Right cardiac atrium (tissue), 5 donors: Measurements from ENCODE around the gene SHROOM3. TPM values are rescaled to one million over a fixed set of nuclear protein-coding genes. Genes with fewer than 3 reads are reported as not detected.
A peak's percentile ranks its signal among the peaks of the same experiment; 100 is the strongest.

ENCODE experiments used
- ATAC-seq, 2 donors: fragments of 200-7000 bp; cut with Tn5 transposase; one replicate each; pipeline versions ENCODE4 v1.8.0 to v1.9.1; 2020; ENCODE audit warnings: moderate library complexity in 2 of 2, mild to moderate bottlenecking in 1 of 2
- DNase-seq, 3 donors: peaks; one replicate each; pipeline ENCODE4 v3.0.0-alpha.2; 2020
- H3K27ac ChIP-seq: one replicate; pipeline ENCODE4 v1.5.1; 2013; ENCODE audit warnings: mild to moderate bottlenecking, low read length, control low read depth, moderate library complexity
- H3K27me3 ChIP-seq: one replicate; pipeline ENCODE4 v1.6.1; 2013; ENCODE audit not compliant: control insufficient read depth, insufficient read depth
- H3K4me1 ChIP-seq: one replicate; pipeline ENCODE4 v1.6.1; 2013; ENCODE audit warnings: low read length; ENCODE audit not compliant: control insufficient read depth, insufficient read depth
- H3K4me3 ChIP-seq: one replicate; pipeline ENCODE4 v1.5.1; 2013; ENCODE audit warnings: low read length, control low read depth
- H3K9me3 ChIP-seq: one replicate; pipeline ENCODE4 v1.6.1; 2013; ENCODE audit warnings: low read length; ENCODE audit not compliant: control insufficient read depth
- WGBS: extraction: QIAGEN DNeasy Blood & Tissue Kit; methylation state at CpG from one replicate; pipeline ENCODE4 v1.1.7; 2013; 5-methylcytosine and 5-hydroxymethylcytosine counted together
- intact Hi-C, 4 donors: fragments of 100-400 bp; cut with DNase I; formaldehyde crosslinking; loops; one replicate each; pipeline versions ENCODE4 v1.11.0 to v1.14.0; 2022 to 2023
- polyA plus RNA-seq: library from polyadenylated mRNA; stranded (reverse); fragments of 200-250 nt; gene quantifications from one replicate; pipeline ENCODE4 v1.2.3, GENCODE V29; 2013
- total RNA-seq, 4 donors: library from RNA; stranded (reverse); fragmentation: NEBNext Ultra II Directional; extraction: Animal tissue kit (Norgen Biotek cat#: 25700); gene quantifications; one replicate each; pipeline ENCODE4 v1.2.1, GENCODE V29; 2021
- donor health status: healthy with polysubstance abuse.
- donor health status: DM: no; HTN: yes; CAD: no.
- donor health status: DM: no; HTN: no; CAD: no.
- donor health status: DM: no; HTN: yes; CAD: no; lungs with severe emphysema.
- donor health status: DM: yes; HTN: yes; CAD: no.

The SHROOM3 gene
- total and polyA plus RNA-seq, 5 donors: 4.6 to 11.8 (median 10.9) TPM

DNA sequence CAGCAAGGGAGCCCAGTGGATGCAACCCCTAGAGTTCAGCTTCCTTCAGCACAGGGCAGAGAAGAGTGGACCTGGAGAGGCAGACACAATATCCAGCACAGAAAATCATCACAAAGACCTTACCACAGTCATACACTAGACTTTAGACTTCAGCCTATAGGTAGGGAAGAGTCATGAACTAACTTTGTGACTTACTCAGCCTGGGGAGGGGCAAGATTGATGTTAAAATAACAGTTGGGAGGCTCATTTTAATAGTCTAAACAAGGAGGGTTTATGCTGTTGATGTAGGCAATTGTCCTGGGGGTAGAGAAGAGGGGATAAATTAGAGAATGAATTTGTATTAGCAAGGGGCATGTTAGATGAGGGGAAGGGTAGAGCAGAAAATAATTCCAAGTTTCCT is 338.7 kb downstream of the SHROOM3 start:
- Histone ChIP-seq H3K27me3 (no peaks in the 10 kb centered on the region), H3K9me3 (no peaks in the 10 kb centered on the region), H3K4me1 (no peaks in the 10 kb centered on the region), H3K4me3 (no peak overlapping the region), H3K27ac (no peak overlapping the region)
- no peak for DNase-seq
- no peak for ATAC-seq
- intact Hi-C loops: no loop called here

DNA sequence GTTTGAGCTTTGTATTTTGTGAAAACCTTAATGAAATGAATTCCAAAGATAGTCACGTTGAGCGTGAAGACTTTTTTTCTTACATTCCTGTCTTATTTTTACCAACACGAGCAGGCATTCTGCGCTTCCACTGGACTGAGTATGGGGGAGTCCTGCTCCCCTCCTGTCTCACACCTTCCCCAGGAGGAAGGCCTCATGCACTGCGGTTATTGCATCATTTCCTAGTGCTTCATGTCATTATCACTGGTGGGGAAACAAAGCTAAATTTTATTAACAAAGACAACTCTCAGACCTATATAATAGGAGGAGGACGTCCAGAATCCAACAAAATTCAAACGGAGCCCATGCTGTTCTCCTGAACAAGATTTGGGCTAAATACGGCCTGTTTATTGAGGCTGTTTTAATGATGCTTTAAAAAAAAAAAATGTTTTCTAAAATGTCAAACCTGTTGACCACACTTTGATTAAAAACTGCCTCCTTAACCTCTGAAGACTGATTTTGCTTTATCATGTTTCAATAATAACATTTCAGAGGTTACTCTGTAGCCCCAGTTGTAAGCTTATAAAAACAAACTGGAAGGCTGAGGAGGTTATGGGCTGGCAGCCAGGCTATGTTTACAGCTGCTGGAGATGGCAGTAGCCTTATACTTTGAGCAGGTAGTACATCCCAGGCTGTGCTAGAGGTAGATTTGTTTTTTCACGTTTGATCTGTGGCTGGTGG is 344.9 kb downstream of the SHROOM3 start:
- no peak overlapping the region for H3K27ac ChIP-seq
- H3K4me3 ChIP-seq: no peak overlapping the region
- H3K27me3 ChIP-seq: no peaks in the 10 kb centered on the region
- DNase-seq: no peak
- no peaks in the 10 kb centered on the region for H3K9me3 ChIP-seq
- intact Hi-C loops: no loop called here
- 85% methylated on average over 9 of the region's 9 CpGs for WGBS
- no peaks in the 10 kb centered on the region for H3K4me1 ChIP-seq
- ATAC-seq: no peak

DNA sequence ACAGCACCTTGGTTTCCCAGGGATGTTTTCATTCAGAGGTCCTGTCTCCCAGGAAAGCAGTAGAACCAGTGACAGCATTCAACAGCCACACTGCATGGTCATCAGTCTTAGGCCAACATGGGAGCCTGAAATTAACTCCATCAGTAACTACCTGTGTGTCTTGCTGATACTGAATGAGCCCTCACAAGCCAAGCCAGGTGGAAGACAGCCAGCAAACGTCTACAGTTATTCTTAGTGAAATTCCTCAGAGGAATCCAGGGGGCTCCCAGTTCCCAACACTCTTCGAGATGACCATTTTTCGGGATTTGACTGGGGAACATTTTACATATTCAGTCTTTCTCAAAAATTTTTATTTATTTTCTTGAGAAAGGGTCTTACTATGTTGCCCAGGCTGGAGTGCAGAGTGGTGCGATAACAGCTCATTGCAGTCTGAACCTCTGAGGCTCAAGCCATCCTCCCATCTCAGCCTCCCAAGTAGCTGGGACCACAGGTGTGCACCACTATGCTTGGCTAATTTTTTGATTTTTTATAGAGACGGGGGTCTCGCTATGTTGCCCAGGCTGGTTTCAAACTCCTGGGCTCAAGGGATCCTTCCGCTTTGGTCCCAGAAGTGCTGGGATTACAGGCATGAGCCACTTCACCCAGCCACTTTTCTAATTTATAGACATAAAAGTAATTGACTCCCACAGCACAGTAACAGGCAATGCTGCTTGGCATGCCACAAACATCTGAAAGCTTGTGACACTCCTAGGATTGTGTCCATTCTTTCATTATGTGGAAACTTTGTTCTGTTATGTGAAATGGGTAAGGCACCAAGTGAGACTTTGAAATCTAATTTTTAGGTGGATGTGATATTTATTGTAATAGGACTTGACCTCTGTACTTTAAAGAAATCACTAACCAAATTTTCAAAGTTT is 346.0 kb downstream of the SHROOM3 start:
- Histone ChIP-seq H3K4me1 (no peaks in the 10 kb centered on the region), H3K27ac (no peak overlapping the region), H3K27me3 (no peaks in the 10 kb centered on the region), H3K9me3 (no peaks in the 10 kb centered on the region), H3K4me3 (no peak overlapping the region)
- intact Hi-C loops: no loop called here
- DNase-seq: no peak
- no peak for ATAC-seq
- 91% methylated on average over 7 of the region's 7 CpGs for WGBS

DNA sequence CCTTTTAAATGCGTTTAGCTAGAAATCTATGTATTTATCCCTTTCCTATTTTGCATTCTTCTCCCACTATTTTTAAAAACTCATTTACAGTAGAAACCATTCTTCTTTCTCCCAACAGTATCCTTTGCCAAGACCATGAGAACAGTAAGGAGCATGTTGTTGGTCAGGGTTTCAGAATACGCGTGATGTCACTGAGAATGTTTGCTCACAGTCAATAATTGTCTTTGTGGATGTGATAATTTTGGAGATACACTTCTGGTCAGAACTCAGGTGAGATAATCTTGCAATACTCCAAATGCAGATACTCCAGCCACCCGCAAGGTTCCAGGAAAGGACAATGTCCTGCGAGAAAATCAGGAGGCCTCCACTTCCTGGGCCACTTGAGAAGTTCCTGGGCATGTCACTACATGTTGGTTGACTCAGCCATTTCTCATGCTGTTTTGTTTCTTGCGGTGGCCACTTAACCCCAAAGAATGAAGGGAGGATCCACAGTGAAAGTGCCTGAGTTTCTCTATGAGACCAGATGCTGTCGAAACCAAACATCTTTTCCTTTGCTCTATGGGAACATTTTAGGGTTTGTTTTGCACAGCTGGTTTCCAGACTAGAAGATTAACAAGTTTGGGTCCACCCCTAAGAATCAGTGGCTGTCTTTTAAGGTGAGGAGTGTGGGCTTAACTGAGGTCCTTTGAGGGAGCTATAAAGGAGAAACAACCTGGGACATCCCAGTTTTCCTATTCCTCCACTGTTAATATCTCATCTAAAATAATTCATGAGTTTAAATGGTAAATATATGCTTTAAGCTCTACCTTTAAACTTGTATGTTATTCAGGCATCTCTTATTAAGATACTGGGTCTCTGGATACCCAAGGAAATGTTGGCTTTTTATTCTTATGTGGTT is 346.9 kb downstream of the SHROOM3 start:
- Histone ChIP-seq H3K9me3 (no peaks in the 10 kb centered on the region), H3K27me3 (no peaks in the 10 kb centered on the region), H3K27ac (no peak overlapping the region), H3K4me1 (no peaks in the 10 kb centered on the region), H3K4me3 (no peak overlapping the region)
- DNase-seq: no peak
- 94% methylated on average over 7 of the region's 7 CpGs for WGBS
- ATAC-seq: no peak
- intact Hi-C loops: no loop called here

DNA sequence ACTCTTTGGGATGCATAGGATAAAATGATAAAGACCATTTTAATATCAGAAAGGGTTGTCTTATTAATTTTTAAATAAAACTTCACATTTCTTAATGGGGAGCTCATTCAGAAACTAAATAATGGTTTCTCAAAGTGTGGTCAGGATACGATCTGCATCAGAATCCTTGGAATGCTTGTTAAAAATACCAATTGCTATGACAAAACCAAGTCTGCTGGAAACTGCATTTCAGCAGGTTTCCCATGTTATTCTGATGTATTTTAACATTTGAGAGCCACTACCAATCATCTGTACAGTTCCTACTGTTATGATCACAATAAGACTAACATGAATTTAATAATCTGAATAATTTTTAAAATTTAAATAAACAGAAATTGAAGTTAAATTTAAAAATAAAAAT is 347.8 kb downstream of the SHROOM3 start:
- intact Hi-C loops: no loop called here
- DNase-seq (no peak), ATAC-seq (no peak)
- Histone ChIP-seq H3K4me1 (no peaks in the 10 kb centered on the region), H3K27me3 (no peaks in the 10 kb centered on the region), H3K4me3 (no peak overlapping the region), H3K27ac (no peak overlapping the region), H3K9me3 (no peaks in the 10 kb centered on the region)
- 48% methylated on average over 1 of the region's 1 CpG for WGBS

DNA sequence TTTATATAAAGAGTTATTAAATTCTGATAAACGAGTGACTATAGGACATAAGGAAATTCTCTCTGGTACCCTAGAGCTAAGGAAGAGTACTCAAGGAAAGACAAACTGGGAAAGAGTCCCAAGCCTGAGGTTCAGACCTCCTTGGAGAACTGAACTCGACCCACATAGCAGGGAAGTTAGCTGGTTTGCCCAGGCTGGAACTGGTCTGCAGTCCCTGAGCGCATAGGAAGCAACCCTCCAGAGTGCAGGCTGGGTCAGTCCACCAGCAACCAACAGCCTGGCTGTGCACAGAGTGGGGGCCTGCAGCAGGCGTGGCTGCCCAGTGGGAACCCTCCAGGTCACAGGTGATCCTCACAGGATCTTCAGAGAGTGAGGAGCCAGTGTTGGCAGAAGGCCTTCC is 348.8 kb downstream of the SHROOM3 start:
- Histone ChIP-seq H3K9me3 (no peaks in the 10 kb centered on the region), H3K27ac (no peak overlapping the region), H3K4me3 (no peak overlapping the region), H3K4me1 (no peaks in the 10 kb centered on the region), H3K27me3 (no peaks in the 10 kb centered on the region)
- intact Hi-C loops: no loop called here
- DNase-seq (no peak), ATAC-seq (peak in 1 of 2 donors; percentile 26)
- 87% methylated on average over 4 of the region's 4 CpGs for WGBS

DNA sequence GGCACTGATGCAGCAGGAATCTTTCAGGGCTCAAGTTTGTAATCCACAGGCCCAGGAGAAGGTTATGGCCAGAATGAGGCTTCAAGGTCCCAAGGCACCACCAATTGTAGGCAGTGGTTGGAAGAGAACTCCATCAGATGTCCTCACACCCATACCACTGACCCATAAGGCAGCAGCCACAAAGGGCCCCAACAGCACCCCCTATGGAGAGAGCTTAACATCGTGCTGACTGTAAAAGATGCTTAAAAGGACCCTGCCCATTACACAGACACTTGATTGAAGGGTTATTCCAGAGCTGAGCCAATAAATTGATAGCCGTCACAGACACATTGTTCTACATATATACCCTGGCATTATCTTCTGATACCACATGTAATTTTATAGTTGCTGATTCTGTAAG is 349.2 kb downstream of the SHROOM3 start:
- DNase-seq (no peak), ATAC-seq (no peak)
- H3K9me3 ChIP-seq: no peaks in the 10 kb centered on the region
- intact Hi-C loops: no loop called here
- H3K27me3 ChIP-seq: no peaks in the 10 kb centered on the region
- WGBS: 81% methylated on average over 2 of the region's 2 CpGs
- H3K4me1 ChIP-seq: no peaks in the 10 kb centered on the region
- no peak overlapping the region for H3K4me3 ChIP-seq
- H3K27ac ChIP-seq: no peak overlapping the region

DNA sequence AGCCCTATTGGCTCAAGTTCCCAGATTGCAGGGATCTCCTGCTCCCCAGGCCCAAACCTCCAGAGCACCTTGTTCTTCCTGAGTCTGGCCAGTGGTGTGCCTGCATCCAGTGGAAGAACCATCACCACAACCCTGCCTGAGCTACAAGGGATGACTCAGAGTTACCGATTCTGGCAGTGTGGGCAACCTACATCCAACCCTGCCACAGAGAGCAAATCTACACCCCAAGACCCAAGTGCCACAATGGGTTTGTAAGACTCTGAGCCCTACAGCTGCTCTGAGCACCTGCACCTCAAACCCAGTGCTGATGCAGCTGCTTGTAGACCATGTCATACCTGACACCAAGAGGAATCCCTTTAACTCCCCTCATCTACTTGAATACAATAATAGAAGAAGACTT is 352.9 kb downstream of the SHROOM3 start:
- H3K9me3 ChIP-seq: no peaks in the 10 kb centered on the region
- no peak overlapping the region for H3K4me3 ChIP-seq
- no peak for ATAC-seq
- no peak overlapping the region for H3K27ac ChIP-seq
- no peaks in the 10 kb centered on the region for H3K4me1 ChIP-seq
- no peak for DNase-seq
- intact Hi-C loops: no loop called here
- 98% methylated on average over 1 of the region's 1 CpG for WGBS
- no peaks in the 10 kb centered on the region for H3K27me3 ChIP-seq

DNA sequence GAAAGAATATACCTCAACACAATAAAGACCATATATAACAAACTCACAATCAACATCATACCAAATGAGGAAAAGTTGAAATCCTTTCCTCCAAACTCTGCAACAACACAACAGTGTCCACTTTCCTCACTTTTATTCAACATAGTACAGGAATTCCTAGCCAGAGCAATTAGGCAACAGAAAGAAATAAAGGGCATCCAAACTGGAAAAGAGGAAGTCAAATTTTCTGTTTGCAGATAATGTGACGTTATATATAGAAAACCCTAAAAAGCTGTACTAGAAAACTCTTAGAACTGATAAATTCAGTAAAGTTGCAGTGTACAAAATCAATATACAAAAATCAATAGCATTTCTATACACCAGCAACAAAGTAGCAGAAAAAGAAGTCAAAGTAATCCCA is 355.3 kb downstream of the SHROOM3 start:
- intact Hi-C loops: no loop called here
- Histone ChIP-seq H3K9me3 (no peaks in the 10 kb centered on the region), H3K27ac (no peak overlapping the region)

DNA sequence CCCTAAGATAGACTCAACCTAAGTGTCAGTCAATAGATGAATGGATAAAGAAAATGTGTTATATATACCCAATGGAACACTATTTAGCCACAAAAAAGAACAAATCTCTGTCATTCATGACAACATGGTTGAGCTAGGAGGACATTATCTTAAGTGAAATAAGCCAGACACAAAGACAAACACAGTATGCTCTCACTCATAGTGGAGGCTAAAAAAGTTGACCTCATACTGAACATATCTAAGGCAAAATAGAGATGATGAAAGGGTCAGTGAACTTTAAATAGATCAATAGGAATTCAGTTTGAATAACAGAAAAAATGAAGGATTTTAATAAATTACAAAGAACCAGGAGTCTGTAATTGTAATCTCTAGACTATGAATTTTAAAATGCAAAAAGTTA is 356.4 kb downstream of the SHROOM3 start:
- H3K9me3 ChIP-seq: no peaks in the 10 kb centered on the region
- no peak overlapping the region for H3K4me3 ChIP-seq
- no peaks in the 10 kb centered on the region for H3K27me3 ChIP-seq
- intact Hi-C loops: no loop called here
- no peak for DNase-seq
- ATAC-seq: no peak
- H3K27ac ChIP-seq: no peak overlapping the region
- no peaks in the 10 kb centered on the region for H3K4me1 ChIP-seq

More for the DNA sequence above, 355.3 kb downstream of the SHROOM3 start:
- no peak for ATAC-seq
- WGBS: 53% methylated on average over 1 of the region's 1 CpG
- no peak for DNase-seq
- Histone ChIP-seq H3K4me3 (no peak overlapping the region), H3K27me3 (no peaks in the 10 kb centered on the region), H3K4me1 (no peaks in the 10 kb centered on the region)

DNA sequence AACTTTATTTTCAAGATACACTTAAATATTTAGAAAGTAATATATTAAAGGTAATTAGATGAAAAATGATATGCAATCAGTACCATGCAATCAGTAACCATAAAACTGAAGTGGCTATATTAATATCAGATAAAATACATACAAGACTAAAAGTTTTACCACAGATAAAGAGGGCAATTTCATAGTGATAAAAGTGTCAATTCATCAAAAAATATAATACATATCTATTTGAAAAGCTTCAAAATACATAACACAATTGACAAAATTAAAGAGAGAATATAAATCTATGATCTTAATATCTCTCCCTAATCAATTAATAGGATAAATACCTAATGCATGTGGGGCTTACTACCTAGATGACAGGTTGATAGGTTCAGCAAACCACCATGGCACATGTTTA is 357.4 kb downstream of the SHROOM3 start:
- intact Hi-C loops: no loop called here
- no peak overlapping the region for H3K4me3 ChIP-seq

More for the DNA sequence above, 357.4 kb downstream of the SHROOM3 start:
- no peaks in the 10 kb centered on the region for H3K9me3 ChIP-seq
- no peaks in the 10 kb centered on the region for H3K27me3 ChIP-seq
- ATAC-seq (no peak), DNase-seq (no peak)
- H3K27ac ChIP-seq: no peak overlapping the region
- H3K4me1 ChIP-seq: no peaks in the 10 kb centered on the region
